ENCODE results near the gene TUBA8. TPM values are rescaled to one million over a fixed set of nuclear protein-coding genes. Genes with fewer than 3 reads are reported as not detected.
"Not testable (repeated sequence)": the region's sequence is repeated elsewhere in the genome, so short reads cannot be mapped to it uniquely, and the experiment has no call there.

The TUBA8 gene
- total RNA-seq, 1 experiment from 2014 or later: 0.48 TPM

GRCh38 chr22:18172776-18173175, 62.2 kb downstream of the TUBA8 start:
- not testable (repeated sequence) for DNase-seq (ENCODE audit: low read depth)

DNA sequence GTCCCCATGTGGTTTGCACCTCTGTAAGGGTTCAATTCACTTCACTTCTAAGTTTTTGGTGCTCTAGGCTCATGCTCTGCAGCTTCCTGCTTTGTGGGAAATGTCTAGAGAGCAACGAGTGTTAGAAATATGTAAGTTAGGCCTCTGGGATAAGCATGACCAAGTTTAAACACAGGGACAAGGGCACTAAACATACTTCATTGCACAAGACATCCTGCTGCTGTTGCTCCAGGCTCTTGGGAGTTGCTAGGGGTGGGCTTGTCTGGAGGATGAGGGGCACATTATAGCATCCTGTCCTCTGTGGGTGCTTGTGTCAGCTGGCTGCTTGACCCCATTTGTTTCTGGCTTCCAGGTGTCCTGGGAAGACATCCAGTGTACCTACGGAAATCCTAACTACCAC, 62.8 kb downstream of the TUBA8 start:
- DNase-seq (ENCODE audit: low read depth): not testable (repeated sequence)

Other genes starting within 250 kb of the TUBA8 start
- gene MICAL3, start 86.2 kb upstream of the TUBA8 start, total RNA-seq (2014; rRNA removed; shearing (Covaris generic)): 16.0 and 17.0 TPM in 2 replicates
- gene PEX26, start 32.8 kb upstream of the TUBA8 start, total RNA-seq (2014; rRNA removed; shearing (Covaris generic)): 10.2 and 11.5 TPM in 2 replicates
- 13.5 and 15.3 TPM in 2 replicates for gene USP18, start 39.4 kb downstream of the TUBA8 start, total RNA-seq (2014; rRNA removed; shearing (Covaris generic))